ENCODE results near the gene SUPT3H. TPM values are rescaled to one million over a fixed set of nuclear protein-coding genes. Genes with fewer than 3 reads are reported as not detected.

SUPT3H gene
- total RNA-seq, 3 donors from 2014 or later (not counting 1 experiment from before 2014, with no cell fraction given), result 7.3 to 10.9 (median 9.9) TPM

GRCh38 chr6:44925100-44925739 is 452.5 kb downstream of the SUPT3H start:
- H3K27ac ChIP-seq (ENCODE audit: low read length), result peak overlapping the region; percentile 61
- WGBS (ENCODE audit: insufficient coverage), result 14% methylated on average over 1 of the region's 1 CpG
- DNase-seq (peak in 1 of 2 donors; percentile 88), ATAC-seq (peak; percentile 81 to 92 (median 90))
- H3K4me1 ChIP-seq (ENCODE audit: control insufficient read depth, insufficient read depth, low read length), result no peaks in the 10 kb centered on the region
- peaks cover 13 to 19% of the 10 kb centered on the region in 2 donors for H3K4me1 Mint-ChIP-seq
- H3K4me3 Mint-ChIP-seq, result no peak overlapping the region
- H3K9me3 Mint-ChIP-seq, result no peaks in the 10 kb centered on the region
- H3K27ac Mint-ChIP-seq, result peak overlapping the region; percentile 70 to 81
- no peak for TF ChIP-seq CTCF (IDR thresholded peaks at IDR 0.05)
- H3K27me3 ChIP-seq (ENCODE audit: control insufficient read depth, insufficient read depth, low read length), result no peaks in the 10 kb centered on the region
- no peaks in the 10 kb centered on the region for H3K36me3 Mint-ChIP-seq
- no peak overlapping the region for H3K4me3 ChIP-seq (ENCODE audit: low read length)
- no peaks in the 10 kb centered on the region for H3K27me3 Mint-ChIP-seq (ENCODE audit: low read depth in 2 of 2)
- intact Hi-C loops (cut with micrococcal nuclease), result no loop called here
- no peaks in the 10 kb centered on the region for H3K9me3 ChIP-seq (ENCODE audit: control insufficient read depth, insufficient read depth, low read length)
- no peaks in the 10 kb centered on the region for H3K36me3 ChIP-seq (ENCODE audit: control insufficient read depth, insufficient read depth, low read length)

GRCh38 chr6:44923444-44923843 is 454.3 kb downstream of the SUPT3H start:
- Histone ChIP-seq H3K27me3 (ENCODE audit: control insufficient read depth, insufficient read depth, low read length) (no peaks in the 10 kb centered on the region), H3K4me1 (ENCODE audit: control insufficient read depth, insufficient read depth, low read length) (no peaks in the 10 kb centered on the region), H3K36me3 (ENCODE audit: control insufficient read depth, insufficient read depth, low read length) (no peaks in the 10 kb centered on the region), H3K9me3 (ENCODE audit: control insufficient read depth, insufficient read depth, low read length) (no peaks in the 10 kb centered on the region), H3K4me3 (ENCODE audit: low read length) (no peak overlapping the region), H3K27ac (ENCODE audit: low read length) (no peak overlapping the region)
- Mint-ChIP-seq H3K36me3 (no peaks in the 10 kb centered on the region), H3K4me3 (no peak overlapping the region), H3K9me3 (no peaks in the 10 kb centered on the region), H3K4me1 (peaks cover 13 to 19% of the 10 kb centered on the region in 2 donors), H3K27me3 (ENCODE audit: low read depth in 2 of 2) (no peaks in the 10 kb centered on the region), H3K27ac (peak overlapping the region; percentile 3 to 5)
- TF ChIP-seq CTCF (IDR thresholded peaks at IDR 0.05), result no peak
- no peak for ATAC-seq
- no CpG with 5 or more reads among the region's 1 CpG for WGBS (ENCODE audit: insufficient coverage)
- DNase-seq, result peak in 1 of 2 donors; percentile 33
- intact Hi-C loops (cut with micrococcal nuclease), result no loop called here

- Mint-ChIP-seq H3K36me3 (no peaks in the 10 kb centered on the region), H3K4me1 (peaks cover 13 to 19% of the 10 kb centered on the region in 2 donors), H3K27me3 (ENCODE audit: low read depth in 2 of 2) (no peaks in the 10 kb centered on the region), H3K9me3 (no peaks in the 10 kb centered on the region), H3K27ac (no peak overlapping the region), H3K4me3 (no peak overlapping the region)
- ATAC-seq (peak in 1 of 3 donors; percentile 18), DNase-seq (peak in 1 of 2 donors; percentile 34)
- Histone ChIP-seq H3K4me3 (ENCODE audit: low read length) (no peak overlapping the region), H3K27ac (ENCODE audit: low read length) (no peak overlapping the region), H3K36me3 (ENCODE audit: control insufficient read depth, insufficient read depth, low read length) (no peaks in the 10 kb centered on the region), H3K9me3 (ENCODE audit: control insufficient read depth, insufficient read depth, low read length) (no peaks in the 10 kb centered on the region), H3K4me1 (ENCODE audit: control insufficient read depth, insufficient read depth, low read length) (no peaks in the 10 kb centered on the region), H3K27me3 (ENCODE audit: control insufficient read depth, insufficient read depth, low read length) (no peaks in the 10 kb centered on the region)
- intact Hi-C loops (cut with micrococcal nuclease), result no loop called here
- WGBS (ENCODE audit: insufficient coverage), result 82% methylated on average over 3 of the region's 3 CpGs
- no peak for TF ChIP-seq CTCF (IDR thresholded peaks at IDR 0.05)
These were observed 455.9 kb downstream of the SUPT3H start for GRCh38 chr6:44921798-44922197.
